Stimulated activated CD8-positive, alpha-beta memory T cell treated with anti-CD3 and anti-CD28 coated beads, Interleukin-15, amount 100 ng/mL, for 4 hours (primary cell): Measurements from ENCODE around the gene IMMT.

ENCODE experiments used
- DNase-seq, 2 donors: peaks; one replicate each; pipeline ENCODE4 v3.0.0-alpha.2; 2020; ENCODE audit warnings: low read depth in 2 of 2

IMMT gene

GRCh38 chr2:86226636-86227520, 31.6 kb upstream of the IMMT start:
- no peak for DNase-seq

GRCh38 chr2:86226070-86226469, 30.8 kb upstream of the IMMT start:
- no peak for DNase-seq

- DNase-seq = peak in 1 of 2 donors; percentile 13
Observed at GRCh38 chr2:86225581-86225980, 30.3 kb upstream of the IMMT start.

GRCh38 chr2:86224645-86225355, 29.5 kb upstream of the IMMT start:
- no peak for DNase-seq

DNA sequence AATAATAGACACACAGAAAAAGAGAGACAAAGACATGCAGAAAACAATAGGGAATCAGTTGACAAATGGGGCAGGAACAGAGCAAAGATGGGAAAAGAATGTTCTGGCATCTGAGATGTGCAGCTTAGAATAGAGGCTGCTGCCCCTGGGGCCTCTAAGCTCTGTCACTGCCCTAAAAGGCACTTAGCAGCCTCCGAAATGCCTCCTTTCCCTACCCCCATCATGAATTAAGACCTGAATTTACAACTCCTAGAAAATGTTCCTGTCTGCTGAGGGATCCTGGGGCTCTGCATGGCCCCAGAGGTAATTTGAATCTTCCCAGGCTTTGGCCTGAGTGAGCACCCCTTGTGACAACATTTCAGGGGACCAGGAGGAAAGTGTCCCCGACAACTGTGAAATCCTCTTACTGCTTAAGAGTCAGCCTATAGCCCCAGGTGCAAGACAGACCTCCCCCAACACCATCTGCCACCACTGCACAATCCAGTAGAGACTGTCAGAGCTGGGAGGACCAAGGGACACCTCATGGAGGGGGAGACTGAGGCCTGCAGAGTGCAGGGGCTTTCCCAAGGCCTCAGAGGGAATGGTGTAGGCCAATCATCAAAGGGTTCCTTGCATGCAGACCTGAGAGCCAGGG, 28.8 kb upstream of the IMMT start:
- no peak for DNase-seq

DNA sequence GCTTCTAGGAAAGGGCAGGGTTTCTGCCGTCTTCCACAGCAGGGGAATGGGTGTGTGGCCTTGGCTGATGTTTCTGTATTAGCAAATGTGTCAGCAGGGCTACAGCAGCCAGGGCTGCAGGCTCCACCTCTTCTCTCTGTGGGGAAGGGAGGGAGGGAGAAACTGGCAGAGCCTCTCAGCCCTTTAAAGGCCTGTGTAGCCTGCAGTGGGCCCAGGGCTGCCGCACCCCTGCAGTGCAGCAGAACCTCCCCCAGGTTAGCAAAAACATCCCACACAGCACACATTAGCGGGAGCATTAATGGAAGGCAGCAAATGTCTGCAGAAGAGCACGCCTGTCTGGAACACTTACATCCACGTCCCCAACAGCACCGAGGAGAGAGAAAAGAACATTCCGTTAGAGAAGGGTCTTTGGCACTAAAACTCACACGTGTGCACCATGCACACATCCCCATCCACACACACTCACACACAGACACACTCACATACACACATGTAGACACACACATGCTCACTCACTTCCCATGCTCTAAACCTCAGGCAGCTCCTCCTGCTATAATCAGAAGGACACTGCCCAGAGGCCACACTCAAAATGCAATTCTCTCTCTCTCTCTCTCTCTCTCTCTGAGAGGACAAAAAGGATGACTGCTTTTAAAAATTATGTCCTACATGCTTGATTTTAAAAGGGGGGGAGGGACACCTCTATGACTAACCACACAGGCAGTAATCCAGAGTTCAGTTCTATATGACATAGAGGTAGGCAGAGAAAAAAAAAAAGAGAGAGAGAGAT, 28.1 kb upstream of the IMMT start:
- DNase-seq = no peak

GRCh38 chr2:86221066-86221684, 25.9 kb upstream of the IMMT start:
- no peak for DNase-seq

DNA sequence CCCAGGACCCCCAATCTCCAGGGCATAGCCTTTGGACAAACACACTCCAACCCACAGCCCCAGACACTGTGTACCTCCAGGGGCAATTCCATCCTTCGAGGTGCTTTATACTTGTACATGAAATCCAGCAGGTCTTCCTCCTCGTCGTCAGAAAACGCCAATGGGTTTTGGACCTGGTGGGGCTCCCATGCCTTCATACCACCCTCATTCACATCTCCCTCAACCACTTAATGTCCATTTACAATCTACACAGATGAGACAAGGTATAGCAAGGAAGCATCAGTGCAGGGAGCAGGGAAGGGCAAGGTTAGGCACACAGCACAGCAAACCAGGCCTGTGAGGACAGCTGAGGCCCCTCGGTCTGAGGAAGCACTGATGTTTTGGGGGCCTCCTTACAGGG, 24.6 kb upstream of the IMMT start:
- DNase-seq = no peak

GRCh38 chr2:86218124-86218523, 22.9 kb upstream of the IMMT start:
- no peak for DNase-seq

DNA sequence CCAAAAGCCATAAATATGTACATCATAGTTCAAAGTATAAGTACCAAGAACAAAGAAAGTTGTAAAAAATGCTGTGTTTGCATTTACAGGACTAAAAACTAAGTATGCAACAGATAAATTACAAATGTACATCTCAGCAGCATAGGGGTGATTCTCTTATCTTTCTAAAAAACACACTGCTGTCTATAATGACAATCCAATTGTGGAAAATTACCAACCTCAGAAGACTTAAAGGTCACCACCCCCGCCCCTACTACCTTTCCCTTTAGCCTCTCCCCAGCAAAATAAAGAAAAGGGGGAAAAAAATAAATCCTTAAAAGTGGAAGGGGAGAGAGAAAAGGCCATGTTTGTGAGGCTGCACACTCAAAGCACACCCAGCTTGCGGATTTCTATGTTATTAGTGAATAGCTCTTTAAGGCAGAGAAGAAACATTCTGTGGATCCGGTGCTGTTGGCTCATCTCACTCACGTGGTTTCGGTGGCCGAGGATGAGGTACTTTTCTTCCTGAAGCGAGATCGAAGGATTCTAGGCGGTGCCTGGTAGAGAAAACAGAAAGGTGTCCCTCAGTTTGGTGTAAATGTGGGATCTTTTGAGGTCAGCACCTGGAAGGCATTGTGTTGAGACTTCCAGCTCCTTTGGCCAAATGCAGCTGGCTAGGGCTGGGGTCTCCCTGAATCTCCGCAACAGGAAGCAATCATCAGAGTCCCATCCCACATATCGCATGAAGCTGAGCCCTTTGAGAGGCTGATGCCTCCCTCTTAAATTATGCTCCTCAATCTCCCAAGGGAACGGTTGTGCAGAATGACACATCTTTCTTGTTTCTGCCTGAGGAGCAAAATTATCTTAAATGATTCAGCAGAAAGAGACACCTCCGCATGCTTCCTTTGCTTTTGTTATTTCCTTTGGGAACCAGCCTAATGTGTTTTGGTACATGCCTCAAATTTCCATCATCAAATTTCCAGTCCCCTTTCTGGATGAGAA, 21.6 kb upstream of the IMMT start:
- no peak for DNase-seq

- DNase-seq = no peak
Observed at GRCh38 chr2:86214503-86214832, 19.2 kb upstream of the IMMT start.

GRCh38 chr2:86213699-86214502, 18.6 kb upstream of the IMMT start:
- DNase-seq = no peak

- DNase-seq = no peak
Observed at GRCh38 chr2:86213056-86213455, 17.8 kb upstream of the IMMT start.

DNA sequence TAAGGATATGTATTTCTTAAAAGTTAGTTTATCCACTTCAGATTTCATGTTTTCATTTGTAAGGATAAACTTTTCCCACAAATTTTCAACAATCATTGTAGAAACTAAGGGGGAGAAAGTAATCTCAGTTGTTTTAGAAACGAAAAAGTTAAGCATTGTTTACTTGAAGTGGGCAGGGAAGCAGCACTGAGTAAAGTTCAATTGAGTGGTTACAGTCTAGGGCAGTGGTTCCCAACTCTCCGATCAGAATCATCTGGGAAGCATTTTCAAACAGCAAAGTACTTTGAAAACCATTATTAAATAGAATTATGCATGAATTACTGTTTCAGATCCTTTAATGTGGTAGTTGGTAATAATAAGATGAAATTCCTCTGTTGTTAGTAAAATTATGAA, 16.5 kb upstream of the IMMT start:
- DNase-seq = no peak

- DNase-seq = no peak
Observed at GRCh38 chr2:86211033-86211795, 16.0 kb upstream of the IMMT start.

- no peak for DNase-seq
Observed at GRCh38 chr2:86204458-86204857, 9.2 kb upstream of the IMMT start.

DNA sequence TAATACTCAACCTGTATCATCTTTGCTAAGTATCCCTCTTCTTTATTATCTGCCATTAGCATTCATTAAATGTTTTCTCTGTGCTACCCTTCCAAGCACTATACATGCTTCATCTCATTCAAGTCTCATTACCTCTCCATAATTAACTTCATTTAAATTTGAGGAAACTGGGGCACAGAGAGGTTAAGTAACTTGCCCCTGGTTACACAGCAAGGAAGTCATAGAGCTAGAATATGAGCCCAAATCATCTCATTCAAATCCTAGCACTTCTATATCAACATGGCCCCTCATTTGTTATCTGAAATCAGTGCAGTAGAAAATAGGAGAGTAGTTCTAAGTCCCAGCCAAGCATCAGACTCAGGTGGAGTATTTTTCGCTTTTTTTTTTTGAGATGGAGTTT, 8.4 kb upstream of the IMMT start:
- DNase-seq = no peak

GRCh38 chr2:86202702-86203101, 7.4 kb upstream of the IMMT start:
- no peak for DNase-seq

DNA sequence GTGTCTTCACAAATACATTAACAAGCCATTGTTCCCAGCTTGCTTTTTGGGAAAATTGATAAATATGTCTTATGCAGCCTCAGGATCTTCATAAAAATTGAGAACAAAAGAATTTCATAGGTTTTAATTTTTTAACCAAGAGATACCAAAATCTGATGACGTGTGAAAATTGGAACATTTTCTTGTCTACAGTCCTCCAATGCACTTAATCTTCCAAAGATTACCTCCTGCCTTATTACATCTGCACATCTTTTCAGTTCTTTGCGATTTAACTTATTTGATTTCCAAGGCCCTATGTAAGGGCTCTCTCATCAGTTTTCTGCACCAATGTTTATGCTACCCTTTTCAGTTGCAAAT, 7.1 kb upstream of the IMMT start:
- DNase-seq = no peak
